ENCODE results near the gene MRGPRE. TPM values are rescaled to one million over a fixed set of nuclear protein-coding genes. Genes with fewer than 3 reads are reported as not detected.

Gene MRGPRE
- total RNA-seq, 1 donor from 2014 or later, result not detected

GRCh38 chr11:3226846-3227567 lies 5.2 kb downstream of the MRGPRE start:
- no peak for DNase-seq (ENCODE audit: low read depth)

- no peak for DNase-seq (ENCODE audit: low read depth)
Measured at GRCh38 chr11:3225826-3226750, 6.1 kb downstream of the MRGPRE start.

DNA sequence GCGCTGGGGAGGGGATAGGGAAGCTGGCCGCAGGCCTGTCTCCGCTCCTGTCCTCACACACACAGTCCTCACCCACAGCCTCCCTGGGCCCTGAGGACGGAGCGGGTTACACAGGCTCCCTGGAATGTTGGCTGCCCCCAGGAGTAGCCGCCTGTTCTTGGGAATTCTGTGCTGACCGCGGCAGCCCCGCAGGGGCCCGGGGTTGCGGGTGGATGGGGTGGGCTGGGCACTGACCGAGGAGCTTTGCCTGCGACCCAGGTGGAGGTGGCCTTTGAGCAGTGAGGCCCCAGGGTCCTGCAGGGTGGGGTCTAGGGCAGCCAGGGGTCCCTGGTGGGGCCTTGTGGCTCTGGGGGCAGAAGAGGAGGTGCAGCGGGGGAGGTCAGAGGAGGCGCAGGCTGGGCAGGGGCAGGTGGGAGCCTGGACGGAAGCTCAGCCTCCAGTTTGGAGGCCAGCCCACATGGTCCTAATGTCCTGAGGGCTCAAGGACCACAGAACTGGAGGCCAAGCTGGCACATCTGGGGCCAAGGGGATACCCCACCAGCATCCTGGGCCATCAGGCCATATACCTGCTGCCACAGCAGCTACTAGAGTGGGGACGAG lies 7.0 kb downstream of the MRGPRE start:
- no peak for DNase-seq (ENCODE audit: low read depth)

GRCh38 chr11:3224401-3225057 lies 7.7 kb downstream of the MRGPRE start:
- no peak for DNase-seq (ENCODE audit: low read depth)

- DNase-seq (ENCODE audit: low read depth), result no peak
Measured at GRCh38 chr11:3223932-3224381, 8.3 kb downstream of the MRGPRE start.

- DNase-seq (ENCODE audit: low read depth), result no peak
Measured at GRCh38 chr11:3222941-3223915, 9.0 kb downstream of the MRGPRE start.

DNA sequence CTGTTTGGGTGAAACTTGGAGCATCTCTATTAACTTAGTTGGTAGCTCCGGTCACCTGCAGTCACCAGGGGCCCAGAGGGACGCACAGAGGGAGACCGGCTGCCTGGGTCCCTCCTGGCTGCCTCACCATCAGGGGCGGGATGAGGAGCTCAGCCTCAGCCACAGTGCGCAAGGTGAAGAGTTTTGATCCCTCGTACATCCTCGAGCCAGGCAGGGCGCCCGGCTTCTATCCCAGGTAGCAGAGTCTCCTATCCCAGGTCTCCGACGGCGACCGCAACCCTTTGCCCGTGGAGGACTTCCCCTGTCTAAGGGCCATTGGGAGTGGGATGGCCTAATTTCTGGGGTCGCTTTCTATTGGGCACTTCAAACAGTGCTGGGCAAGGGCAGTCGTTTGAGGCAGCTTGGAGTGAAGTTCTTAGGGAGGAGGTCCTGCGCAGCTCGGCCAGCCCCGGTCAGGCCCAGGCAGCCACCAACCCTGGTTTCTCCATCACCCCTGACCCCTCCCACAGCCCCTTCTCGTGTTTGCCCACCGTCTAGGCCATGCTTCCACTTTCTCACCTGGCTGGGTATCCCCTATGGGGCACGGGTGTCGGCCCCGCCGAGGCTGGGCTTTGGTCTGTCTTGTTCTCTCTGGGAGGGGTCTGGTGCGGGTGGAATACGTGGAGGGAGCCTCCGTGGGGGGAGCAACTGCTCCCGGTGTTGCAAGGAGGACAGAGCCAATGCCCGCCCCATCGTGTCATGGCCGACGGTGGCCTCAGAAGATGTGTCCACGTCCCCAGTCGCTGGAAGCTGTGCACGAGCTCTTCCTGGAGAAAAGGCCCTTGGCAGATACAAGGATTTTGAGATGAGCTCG lies 10.0 kb downstream of the MRGPRE start:
- no peak for DNase-seq (ENCODE audit: low read depth)

- no peak for DNase-seq (ENCODE audit: low read depth)
Measured at GRCh38 chr11:3221408-3222002, 10.7 kb downstream of the MRGPRE start.

- DNase-seq (ENCODE audit: low read depth), result no peak
Measured at GRCh38 chr11:3220521-3221407, 11.5 kb downstream of the MRGPRE start.

DNA sequence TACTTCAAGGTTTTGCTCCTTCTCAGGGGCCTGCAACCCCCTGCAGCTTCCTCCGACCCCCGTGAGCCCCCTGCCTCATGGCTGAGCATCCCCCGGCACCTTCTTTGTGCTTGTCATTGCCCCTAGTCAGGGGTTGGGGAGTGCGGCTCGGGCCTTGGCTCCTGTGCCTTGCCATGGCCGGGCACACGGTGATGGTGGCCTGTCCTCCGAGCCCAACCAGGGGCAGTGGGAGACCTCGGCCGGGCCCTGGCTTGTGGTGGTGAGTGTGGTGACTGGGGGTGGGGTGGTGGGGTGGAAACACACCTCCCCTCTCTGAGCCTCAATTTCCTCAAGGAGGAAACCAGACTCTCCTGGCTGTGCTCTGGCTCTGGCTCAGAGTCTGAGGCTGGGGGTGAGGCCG lies 12.1 kb downstream of the MRGPRE start:
- DNase-seq (ENCODE audit: low read depth), result no peak

DNA sequence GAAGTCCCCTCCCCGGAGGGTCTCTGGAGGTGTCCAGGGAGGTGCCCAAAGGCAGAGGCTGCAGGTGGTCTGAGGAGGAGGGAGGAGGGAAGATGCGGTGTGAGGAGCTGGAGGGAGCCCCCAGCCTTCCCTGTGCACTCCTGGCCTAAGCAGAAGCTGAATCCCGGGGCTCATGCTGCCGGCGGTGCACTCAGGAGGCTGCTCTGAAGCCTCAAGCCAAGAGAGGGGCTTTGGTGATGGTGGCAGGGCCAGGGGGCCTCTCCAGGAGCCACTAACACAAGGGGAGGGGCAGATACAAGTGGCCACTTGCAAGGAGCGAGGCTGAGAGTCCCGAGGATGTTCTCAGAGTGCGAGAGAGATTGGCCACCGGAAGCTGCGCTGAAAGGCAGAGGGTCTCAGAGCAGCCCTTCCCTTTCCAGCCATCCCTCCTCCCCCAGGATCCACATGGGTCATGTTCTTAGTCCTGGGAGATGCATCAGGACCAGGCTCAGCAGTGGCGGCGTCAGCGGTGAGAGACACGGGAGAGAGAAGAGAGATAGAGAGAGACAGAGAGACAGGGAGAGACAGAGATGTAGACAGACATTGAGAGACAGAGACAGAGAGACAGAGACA lies 12.8 kb downstream of the MRGPRE start:
- DNase-seq (ENCODE audit: low read depth), result no peak

DNA sequence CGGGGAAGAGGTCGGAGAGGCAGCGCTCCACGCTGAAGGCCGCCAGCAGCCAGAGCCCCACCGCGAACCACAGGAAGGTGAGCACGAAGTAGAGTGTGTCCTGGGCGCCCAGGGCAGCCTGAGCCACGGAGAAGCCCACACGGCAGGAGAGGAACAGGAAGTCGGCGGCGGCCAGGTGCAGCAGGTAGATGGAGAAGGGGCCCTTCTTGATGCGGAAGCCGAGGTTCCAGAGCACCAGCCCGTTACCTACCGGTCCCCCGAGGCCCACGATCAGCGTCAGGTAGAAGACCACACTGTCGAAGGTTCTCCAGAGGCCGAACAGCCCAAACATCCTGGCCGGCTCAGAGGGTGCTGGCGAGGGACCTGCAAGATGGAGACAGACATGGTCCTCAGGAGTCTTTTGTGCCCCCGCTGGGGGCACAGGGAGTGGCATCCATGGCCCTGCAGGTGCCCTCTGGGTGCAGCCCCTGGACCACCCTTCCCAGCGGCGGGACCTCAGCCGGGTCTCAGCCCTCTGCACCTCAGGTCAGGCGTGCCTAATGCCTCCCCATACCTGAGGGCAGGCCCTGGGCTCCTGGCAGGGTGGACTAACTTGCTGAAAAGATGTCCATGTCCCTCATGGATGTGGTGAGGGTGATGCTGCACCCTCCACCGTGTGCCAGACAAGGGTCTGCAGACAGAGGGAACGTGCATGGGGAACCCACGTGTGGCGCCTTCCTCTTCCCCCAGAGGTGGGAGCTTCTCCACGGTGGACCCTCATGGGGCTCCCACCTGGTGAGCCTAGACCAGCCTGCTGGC lies 13.5 kb downstream of the MRGPRE start, which contains the start of gene MRGPRG:
Gene MRGPRG, minus strand, starts transcription at position 331 of the 798 bp plus-strand sequence. Its CDS starts 0 bp downstream, at position 331.
- DNase-seq (ENCODE audit: low read depth), result no peak

DNA sequence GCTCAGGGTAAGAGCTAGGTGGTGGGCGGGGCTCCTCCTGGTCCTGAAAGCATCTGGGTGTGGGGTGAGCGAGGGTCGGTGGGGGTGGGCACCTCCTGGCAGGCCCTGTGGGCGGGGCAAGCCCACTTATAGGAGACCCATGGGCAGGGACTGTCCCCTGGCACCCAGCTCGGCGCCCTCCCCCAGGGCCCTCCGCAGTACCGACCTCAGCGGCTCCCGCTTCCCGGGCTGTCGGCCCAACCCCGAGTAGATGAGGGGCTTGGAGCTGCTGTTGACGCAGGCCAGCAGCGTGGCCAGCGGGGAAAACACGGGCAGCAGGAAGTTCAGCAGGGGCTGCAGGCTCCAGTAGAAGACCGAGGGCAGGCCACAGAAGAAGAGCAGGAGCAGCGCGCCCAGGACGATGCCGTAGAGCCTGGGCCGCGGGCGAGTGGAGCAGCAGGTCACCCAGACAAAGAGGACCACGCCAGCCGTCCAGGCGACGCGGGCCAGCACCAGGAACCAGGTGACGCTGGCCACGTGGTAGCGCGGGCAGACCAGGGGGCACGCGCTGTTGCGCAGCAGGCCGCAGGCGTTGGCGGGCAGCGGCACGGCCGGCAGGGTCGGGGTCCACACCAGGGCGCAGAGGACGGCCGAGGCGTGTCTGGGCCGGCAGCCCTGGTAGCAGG lies 14.3 kb downstream of the MRGPRE start:
- no peak for DNase-seq (ENCODE audit: low read depth)

DNA sequence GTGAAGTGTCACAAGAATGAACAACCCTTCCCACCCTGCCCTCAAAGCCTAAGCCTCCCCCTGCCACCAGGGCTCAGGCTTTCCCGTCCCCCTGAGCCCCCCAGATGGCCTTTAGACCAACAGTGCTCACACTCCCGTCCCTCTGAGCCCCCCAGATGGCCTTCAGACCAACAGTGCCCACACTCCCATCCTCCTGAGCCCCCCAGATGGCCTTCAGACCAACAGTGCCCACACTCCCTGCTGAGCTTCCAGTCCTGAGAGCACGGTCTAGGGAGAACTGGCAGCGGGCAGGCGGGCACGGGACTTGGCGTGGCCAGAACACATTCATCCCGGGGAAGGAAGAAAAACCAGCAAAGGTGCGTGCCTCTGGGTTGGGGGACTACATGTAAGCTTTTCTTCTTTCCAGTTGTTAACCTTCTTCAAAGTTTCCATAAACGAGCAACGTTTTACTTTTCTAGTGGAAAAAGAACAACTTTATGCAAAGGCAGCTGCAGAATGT lies 16.1 kb downstream of the MRGPRE start:
- no peak for DNase-seq (ENCODE audit: low read depth)

GRCh38 chr11:3215346-3216026 lies 16.7 kb downstream of the MRGPRE start:
- no peak for DNase-seq (ENCODE audit: low read depth)

All from myocyte (in vitro differentiated cells).